Suprapubic skin (tissue), 4 donors: Measurements from ENCODE around the gene PPP1R14C. TPM values are rescaled to one million over a fixed set of nuclear protein-coding genes. Genes with fewer than 3 reads are reported as not detected.
A peak's percentile ranks its signal among the peaks of the same experiment; 100 is the strongest.

Source experiments
- DNase-seq, 2 donors: peaks; one replicate each; pipeline ENCODE4 v3.0.0-alpha.2; 2019; ENCODE audit warnings: low spot score in 2 of 2
- H3K27ac ChIP-seq: fragments of 200-600 bp; sonication (generic); one replicate; pipeline ENCODE4 v1.5.1; 2019
- H3K27me3 ChIP-seq: fragments of 200-600 bp; sonication (generic); one replicate; pipeline ENCODE4 v1.5.1; 2019
- H3K36me3 ChIP-seq: fragments of 200-600 bp; sonication (generic); one replicate; pipeline ENCODE4 v1.5.1; 2019
- H3K4me1 ChIP-seq: fragments of 200-600 bp; sonication (generic); one replicate; pipeline ENCODE4 v1.5.1; 2019
- H3K4me3 ChIP-seq: fragments of 200-600 bp; sonication (generic); one replicate; pipeline ENCODE4 v1.5.1; 2019; ENCODE audit warnings: mild to moderate bottlenecking
- H3K9me3 ChIP-seq: fragments of 200-600 bp; sonication (generic); one replicate; pipeline ENCODE4 v1.5.1; 2019
- EP300 ChIP-seq: sonication (generic); formaldehyde crosslinking; IDR thresholded peaks from one replicate; pipeline ENCODE4 v1.6.1; 2017; ENCODE audit warnings: antibody characterized with exemption
- POLR2A ChIP-seq, 2 donors: fragments of 450-650 bp; IDR thresholded peaks; one replicate each; pipeline ENCODE4 v1.6.1; 2017; ENCODE audit warnings: antibody characterized with exemption in 2 of 2, mild to moderate bottlenecking in 2 of 2, moderate library complexity in 2 of 2
- POLR2AphosphoS5 ChIP-seq, 3 donors: sonication (generic); formaldehyde crosslinking; IDR thresholded peaks; one replicate each; pipeline ENCODE4 v1.6.1; 2017; ENCODE audit warnings: antibody characterized with exemption in 3 of 3
- WGBS: methylation state at CpG from one replicate; pipeline ENCODE4 v1.1.5; 2018; 5-methylcytosine and 5-hydroxymethylcytosine counted together
- total RNA-seq, 4 donors: library from RNA; depleted of rRNA; stranded (reverse); fragments of >200 nt; gene quantifications; one replicate each; pipeline ENCODE4 v1.1.0, GENCODE V29; 2016
- TF ChIP-seq, protein P1 (sequence below), 2 donors: fragments of 200-600 bp in 1 of 2; fragments of 450-650 bp in 1 of 2; sonication (generic) in 1 of 2; IDR thresholded peaks; one replicate each; pipeline ENCODE4 v1.5.1; 2016 to 2019; ENCODE audit warnings: antibody characterized with exemption in 2 of 2, mild to moderate bottlenecking in 1 of 2, moderate library complexity in 1 of 2

Gene PPP1R14C, protein sequence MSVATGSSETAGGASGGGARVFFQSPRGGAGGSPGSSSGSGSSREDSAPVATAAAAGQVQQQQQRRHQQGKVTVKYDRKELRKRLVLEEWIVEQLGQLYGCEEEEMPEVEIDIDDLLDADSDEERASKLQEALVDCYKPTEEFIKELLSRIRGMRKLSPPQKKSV
- 100 to 1,000 TPM in 2 of 4 donors, 10 to 100 TPM in 2; 44.3 to 104 (median 88.8) TPM for total RNA-seq

DNA sequence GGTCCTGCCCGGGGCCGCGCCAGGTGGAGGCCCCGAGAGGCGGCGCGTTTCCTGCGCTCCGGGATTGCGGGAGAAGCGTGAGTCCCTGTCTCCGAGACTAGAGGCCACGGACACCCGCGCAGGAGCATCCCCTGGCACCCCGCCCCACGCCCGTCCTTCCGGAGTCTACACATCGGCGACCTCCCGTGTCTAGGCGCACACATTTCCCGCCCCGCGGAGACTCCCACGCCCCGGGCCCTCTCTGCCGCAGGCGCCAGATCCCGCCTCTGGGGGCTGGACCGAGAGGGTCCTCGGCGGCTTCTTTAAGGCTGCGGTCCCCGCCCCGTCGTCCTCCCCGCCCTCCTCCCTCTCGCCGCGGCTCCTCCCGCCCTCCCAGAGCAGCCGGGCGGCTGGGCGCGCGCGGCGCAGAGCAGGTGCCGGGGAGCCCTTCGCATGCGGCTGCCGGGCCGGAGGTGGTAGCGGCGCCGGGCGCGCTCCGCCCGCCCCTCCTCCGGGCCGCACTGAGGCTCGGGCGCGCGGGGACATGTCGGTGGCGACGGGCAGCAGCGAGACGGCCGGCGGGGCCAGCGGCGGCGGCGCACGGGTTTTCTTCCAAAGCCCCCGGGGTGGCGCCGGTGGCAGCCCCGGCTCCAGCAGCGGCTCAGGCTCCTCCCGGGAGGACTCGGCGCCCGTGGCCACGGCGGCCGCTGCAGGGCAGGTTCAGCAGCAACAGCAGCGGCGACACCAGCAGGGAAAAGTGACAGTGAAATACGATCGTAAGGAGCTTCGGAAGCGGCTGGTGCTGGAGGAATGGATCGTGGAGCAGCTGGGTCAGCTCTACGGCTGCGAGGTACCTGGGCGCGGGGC is at the start of gene PPP1R14C:
PPP1R14C (plus strand) TSS at position 375 of the 846 bp plus-strand sequence; CDS start at position 524, 149 bp downstream.
- H3K36me3 ChIP-seq: no peaks in the 10 kb centered on the region
- peaks cover 58% of the 10 kb centered on the region for H3K27me3 ChIP-seq
- peak within 1 kb of the TSS; percentile 80 for H3K27ac ChIP-seq
- H3K4me1 ChIP-seq: peaks cover 40% of the 10 kb centered on the region
- peak within 1 kb of the TSS; percentile 54 for H3K4me3 ChIP-seq
- WGBS: 0% methylated on average over 24 of the region's 103 CpGs
- TF ChIP-seq POLR2A (IDR thresholded peaks at IDR 0.05) (no peak), EP300 (no peak), POLR2AphosphoS5 (IDR thresholded peaks at IDR 0.05) (no peak)
- TF ChIP-seq, protein P1, sequence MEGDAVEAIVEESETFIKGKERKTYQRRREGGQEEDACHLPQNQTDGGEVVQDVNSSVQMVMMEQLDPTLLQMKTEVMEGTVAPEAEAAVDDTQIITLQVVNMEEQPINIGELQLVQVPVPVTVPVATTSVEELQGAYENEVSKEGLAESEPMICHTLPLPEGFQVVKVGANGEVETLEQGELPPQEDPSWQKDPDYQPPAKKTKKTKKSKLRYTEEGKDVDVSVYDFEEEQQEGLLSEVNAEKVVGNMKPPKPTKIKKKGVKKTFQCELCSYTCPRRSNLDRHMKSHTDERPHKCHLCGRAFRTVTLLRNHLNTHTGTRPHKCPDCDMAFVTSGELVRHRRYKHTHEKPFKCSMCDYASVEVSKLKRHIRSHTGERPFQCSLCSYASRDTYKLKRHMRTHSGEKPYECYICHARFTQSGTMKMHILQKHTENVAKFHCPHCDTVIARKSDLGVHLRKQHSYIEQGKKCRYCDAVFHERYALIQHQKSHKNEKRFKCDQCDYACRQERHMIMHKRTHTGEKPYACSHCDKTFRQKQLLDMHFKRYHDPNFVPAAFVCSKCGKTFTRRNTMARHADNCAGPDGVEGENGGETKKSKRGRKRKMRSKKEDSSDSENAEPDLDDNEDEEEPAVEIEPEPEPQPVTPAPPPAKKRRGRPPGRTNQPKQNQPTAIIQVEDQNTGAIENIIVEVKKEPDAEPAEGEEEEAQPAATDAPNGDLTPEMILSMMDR (IDR thresholded peaks at IDR 0.05): no peak
- DNase-seq: peak in 1 of 2 donors; percentile 75
- H3K9me3 ChIP-seq: no peaks in the 10 kb centered on the region

DNA sequence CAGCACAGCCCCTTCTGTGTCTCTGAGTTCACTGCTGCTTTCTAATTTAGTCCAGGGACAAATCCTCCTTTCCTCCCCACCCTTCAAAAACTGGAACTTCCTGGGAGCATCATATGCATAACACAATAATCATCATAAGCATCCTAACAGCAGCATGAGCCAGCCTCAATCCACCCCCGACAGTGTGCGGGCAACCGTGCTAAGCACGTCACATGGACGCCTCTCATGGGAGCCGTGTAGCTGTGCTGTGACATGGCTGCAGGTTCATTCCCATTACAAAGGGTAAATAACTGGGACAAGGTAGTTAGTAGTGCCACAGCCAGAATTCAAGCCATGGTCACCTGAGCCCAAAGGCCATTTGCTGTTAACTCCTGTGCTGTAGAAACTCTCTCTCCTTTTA is 49.4 kb upstream of the PPP1R14C start:
- no peak overlapping the region for H3K4me3 ChIP-seq
- H3K4me1 ChIP-seq: no peaks in the 10 kb centered on the region
- DNase-seq: no peak
- 100% methylated on average over 6 of the region's 6 CpGs for WGBS
- H3K27ac ChIP-seq: no peak overlapping the region
- no peaks in the 10 kb centered on the region for H3K36me3 ChIP-seq
- no peak for TF ChIP-seq POLR2AphosphoS5 (IDR thresholded peaks at IDR 0.05)
- TF ChIP-seq EP300: no peak
- TF ChIP-seq POLR2A (IDR thresholded peaks at IDR 0.05): no peak
- TF ChIP-seq, protein P1 (IDR thresholded peaks at IDR 0.05): no peak
- no peaks in the 10 kb centered on the region for H3K9me3 ChIP-seq
- H3K27me3 ChIP-seq: peaks cover 27% of the 10 kb centered on the region

DNA sequence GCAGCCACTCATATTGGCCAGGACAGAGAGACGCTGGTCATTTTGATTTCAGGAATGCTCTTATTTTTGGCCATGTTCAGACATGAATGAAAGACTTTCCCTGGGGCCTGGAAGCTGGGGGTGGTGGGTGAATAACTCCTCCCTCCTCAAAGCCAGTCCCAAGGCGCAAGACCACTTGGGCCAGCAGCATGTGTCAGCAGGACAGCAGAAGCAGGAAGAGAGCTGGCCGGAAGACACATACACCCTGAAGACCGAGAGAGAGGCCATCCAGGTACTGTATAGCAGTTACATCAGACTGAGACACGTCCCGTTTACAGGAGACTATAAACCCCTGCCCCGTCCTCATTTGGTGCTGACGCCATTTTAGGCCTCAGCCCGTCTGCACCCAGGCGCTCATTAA is 44.7 kb upstream of the PPP1R14C start:
- 94% methylated on average over 10 of the region's 10 CpGs for WGBS
- Histone ChIP-seq H3K9me3 (no peaks in the 10 kb centered on the region), H3K4me3 (no peak overlapping the region), H3K27me3 (peaks cover 26% of the 10 kb centered on the region), H3K27ac (no peak overlapping the region), H3K36me3 (no peaks in the 10 kb centered on the region), H3K4me1 (no peaks in the 10 kb centered on the region)
- TF ChIP-seq POLR2AphosphoS5 (IDR thresholded peaks at IDR 0.05): no peak
- TF ChIP-seq EP300: no peak
- TF ChIP-seq, protein P1 (IDR thresholded peaks at IDR 0.05): no peak
- TF ChIP-seq POLR2A (IDR thresholded peaks at IDR 0.05): no peak
- DNase-seq: no peak

DNA sequence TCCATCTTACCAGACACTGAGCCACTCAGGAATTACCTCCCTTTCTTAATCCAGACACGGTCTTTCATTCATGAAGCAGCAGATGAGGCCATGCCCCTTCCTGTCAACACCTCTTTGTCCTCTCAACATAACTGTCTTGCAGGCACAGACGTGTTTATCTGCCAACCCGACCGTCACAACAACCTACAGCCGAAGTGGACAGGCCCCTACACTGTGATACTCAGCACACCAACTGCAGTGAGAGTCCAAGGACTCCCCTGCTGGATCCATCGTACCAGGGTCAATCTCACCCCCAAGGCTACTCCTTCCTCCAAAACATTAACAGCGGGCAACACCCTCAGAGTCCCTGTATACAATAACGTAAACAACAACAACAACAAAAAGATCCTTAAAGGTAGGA is 43.3 kb upstream of the PPP1R14C start:
- Histone ChIP-seq H3K9me3 (no peaks in the 10 kb centered on the region), H3K4me1 (no peaks in the 10 kb centered on the region), H3K27me3 (peaks cover 26% of the 10 kb centered on the region), H3K36me3 (no peaks in the 10 kb centered on the region), H3K27ac (no peak overlapping the region), H3K4me3 (no peak overlapping the region)
- 95% methylated on average over 8 of the region's 8 CpGs for WGBS
- TF ChIP-seq POLR2AphosphoS5 (IDR thresholded peaks at IDR 0.05) (no peak), EP300 (no peak), POLR2A (IDR thresholded peaks at IDR 0.05) (no peak)
- TF ChIP-seq, protein P1 (IDR thresholded peaks at IDR 0.05): no peak
- no peak for DNase-seq

DNA sequence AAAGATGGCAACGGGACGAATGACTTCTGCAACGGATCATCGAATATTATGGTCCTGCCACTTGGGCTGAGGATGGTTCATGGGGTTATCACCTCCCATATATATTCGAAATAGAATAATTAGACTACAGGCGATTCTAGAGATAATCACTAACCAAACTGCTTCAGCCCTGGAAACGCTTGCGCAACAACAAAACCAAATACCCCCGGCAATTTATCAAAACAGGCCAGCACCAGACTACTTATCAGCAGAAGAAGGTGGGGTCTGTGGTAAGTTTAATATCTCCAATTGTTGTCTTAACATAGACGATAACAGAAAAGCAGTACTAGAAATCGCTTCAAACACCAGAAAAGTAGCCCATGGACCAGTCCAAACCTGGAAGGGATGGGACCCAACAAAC is 42.9 kb upstream of the PPP1R14C start:
- Histone ChIP-seq H3K4me3 (no peak overlapping the region), H3K36me3 (no peaks in the 10 kb centered on the region), H3K9me3 (no peaks in the 10 kb centered on the region), H3K27ac (no peak overlapping the region), H3K27me3 (peaks cover 26% of the 10 kb centered on the region), H3K4me1 (no peaks in the 10 kb centered on the region)
- WGBS: 93% methylated on average over 11 of the region's 11 CpGs
- TF ChIP-seq POLR2A (IDR thresholded peaks at IDR 0.05) (no peak), EP300 (no peak), POLR2AphosphoS5 (IDR thresholded peaks at IDR 0.05) (no peak)
- TF ChIP-seq, protein P1 (IDR thresholded peaks at IDR 0.05): no peak
- DNase-seq: no peak
